GM18520 (cell line): Measurements from ENCODE around the gene PRCC.
"Not testable (repeated sequence)": the region's sequence is repeated elsewhere in the genome, so short reads cannot be mapped to it uniquely, and the experiment has no call there.

Source experiments
- ATAC-seq: cut with Tn5 transposase; IDR thresholded peaks from one replicate; pipeline ENCODE4 v1.9.1; 2021; ENCODE audit not compliant: unreplicated experiment

Gene PRCC

DNA sequence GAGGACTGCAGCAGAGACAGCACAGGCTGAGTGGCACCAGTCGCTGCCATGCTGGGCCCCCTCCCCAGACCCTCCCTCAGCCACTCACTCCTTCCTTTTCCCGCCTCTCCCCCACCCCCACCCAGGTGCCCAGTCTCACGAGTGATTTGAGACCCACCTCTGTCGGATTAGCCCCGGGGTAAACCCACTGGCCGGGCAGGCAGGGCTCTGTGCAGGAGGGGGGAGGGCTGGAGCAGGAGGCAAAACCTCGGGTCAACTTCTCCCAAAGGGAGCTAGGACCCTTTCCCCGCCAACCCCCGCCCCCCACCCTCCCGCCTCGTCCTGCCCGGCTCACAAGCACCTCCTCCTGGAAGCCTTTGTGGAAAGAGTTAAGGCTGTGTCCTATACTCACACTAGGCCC, 23.0 kb upstream of the PRCC start:
- no peak for ATAC-seq

DNA sequence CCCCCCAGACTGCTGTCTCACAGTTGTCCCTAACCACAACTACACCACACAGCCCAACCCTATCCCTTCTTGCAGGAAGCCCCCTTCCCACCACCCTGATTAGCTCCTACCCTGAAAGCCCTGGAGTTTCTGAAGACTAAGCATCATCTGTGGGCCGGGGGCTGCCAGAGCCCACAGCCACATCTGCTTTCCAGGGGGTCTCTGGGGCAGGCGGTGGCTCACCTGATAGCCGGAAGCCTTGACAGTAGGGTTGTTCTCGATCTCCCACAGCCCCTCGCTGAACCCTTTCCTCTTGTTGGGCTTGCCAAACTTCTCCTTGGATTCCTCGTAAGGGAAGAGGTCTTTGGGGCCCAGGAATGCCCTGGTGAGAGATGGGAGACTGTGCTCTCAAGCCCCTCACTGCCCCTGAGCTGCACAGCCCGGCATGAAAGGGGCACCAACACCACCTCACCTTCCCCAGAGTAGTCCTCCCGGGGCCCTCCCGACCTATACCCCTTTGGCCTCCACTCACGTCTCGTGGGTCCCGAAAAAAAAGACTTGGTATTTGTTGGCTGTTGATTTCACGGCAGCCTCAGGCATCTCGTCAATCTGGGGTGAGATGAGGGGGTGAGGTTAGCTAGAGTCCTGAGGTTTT, 22.4 kb upstream of the PRCC start:
- no peak for ATAC-seq

DNA sequence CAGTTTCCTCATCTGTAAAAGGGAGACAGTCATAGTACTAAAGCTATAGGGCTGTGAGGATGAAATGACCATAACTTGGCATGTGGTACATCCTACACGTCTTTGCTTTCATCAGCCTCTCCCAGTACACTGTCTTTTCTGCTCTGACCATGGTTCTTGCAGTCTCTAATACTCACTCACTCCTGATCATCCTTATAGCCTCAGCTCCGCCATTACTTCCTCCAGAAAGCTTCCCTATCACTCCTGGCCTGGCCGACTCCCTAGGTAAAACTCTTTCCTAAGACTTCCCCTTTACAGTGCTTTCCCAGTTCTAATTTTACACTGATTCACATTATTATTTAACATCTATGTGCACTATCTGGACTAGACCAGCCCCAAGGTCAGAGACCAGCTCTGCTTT, 21.5 kb upstream of the PRCC start:
- no peak for ATAC-seq

DNA sequence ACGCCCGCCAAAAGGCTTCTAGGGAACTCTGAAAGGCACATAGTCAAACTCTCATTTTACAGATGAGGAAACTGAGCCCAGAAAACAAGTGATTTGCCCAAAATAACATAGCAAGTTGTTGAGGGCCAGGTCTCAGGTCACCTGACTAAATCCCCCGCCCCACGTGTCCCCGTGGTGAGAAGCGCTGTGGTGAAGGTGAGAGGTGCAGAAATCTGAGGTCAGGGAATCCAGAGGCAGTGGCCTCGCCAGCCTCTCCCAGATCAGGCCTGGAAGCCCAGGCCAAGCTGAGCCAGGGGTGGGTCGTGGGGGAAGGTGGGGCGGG, 21.0 kb upstream of the PRCC start:
- ATAC-seq, result no peak

DNA sequence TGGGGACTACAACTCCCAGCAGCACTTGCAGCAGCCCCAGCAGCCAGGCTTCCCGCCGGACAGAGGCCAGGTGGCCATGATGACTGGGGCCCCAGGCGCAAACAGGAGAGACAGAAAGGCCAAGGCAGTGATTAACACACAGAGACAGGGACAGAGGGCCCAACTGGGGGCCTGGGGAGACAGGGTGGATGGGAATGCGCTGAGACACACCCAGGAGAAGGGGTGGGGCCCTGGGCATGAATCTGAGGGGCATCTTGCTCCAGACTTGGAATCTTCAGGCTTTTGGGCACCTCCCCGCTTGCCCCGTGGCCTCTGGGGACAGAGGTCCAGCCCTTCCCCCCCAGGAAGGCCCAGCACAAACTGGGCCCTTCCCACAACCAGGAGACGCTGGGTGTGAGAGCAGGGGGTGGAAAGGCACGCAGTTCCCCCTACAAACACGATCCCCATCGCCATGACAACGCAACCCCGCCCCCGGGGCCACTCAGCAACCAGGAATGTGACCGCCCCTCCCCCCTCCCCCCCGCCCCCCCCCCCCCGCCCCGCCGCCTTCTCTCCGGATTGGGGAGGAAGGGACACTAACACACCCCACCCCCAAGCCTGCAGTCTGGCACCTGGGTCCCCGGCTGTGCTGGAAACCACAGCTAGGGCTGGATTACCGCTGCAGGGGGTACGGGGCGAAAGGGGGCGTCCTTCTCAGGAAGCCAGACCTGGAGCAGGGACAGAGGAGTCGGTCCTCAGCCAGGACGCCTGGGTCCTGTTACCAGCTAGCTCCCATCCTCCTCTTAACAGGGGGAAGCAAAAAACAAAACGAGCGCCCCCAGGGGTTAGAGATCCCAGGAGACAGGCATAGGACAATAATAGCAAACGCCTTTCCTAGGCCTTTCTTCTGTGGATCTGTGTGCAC, 20.4 kb upstream of the PRCC start:
- no peak for ATAC-seq

DNA sequence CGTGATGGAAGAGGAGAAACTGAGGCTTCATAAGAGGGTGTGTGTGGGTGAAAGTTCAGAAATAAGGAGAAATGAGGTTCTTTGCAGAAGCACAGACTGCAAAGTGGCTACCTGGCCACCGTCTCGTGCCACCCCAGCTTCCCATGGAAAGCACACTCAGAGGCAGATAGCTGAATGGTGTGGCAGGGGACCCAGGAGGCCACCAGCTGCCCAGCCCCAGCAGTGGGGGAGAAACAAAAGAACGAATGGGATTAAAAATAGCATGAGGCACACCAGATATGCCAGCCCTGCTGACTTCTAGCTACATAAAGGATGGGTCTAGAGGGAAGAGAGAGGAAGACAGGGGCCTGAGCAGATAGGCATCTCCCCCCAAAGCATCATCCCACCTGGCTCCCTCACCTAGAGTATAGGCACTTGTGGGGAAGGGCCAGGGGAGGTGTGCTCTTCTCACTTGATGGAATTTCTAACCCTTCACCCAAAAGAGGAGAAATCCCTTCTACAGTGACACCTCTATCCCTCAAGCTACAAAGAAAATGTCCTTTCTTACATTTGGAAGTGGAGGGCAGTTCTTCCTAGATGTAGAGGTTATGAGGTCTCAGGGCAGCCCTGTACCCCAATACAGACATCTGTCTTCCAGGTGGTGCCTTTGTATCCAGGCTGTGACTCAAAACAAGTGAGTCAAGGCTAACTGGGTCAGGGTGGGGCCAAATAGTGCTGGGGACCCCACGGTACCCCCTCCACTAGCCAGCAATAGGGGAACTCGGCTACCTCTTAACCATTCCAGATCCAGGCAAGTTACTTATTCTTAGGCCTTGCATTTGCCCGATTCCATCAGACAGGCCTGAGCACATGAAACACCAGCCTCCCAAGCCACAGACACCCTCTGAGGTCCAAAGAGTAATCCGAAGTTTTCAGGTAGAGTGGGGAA, 19.3 kb upstream of the PRCC start:
- no peak for ATAC-seq

DNA sequence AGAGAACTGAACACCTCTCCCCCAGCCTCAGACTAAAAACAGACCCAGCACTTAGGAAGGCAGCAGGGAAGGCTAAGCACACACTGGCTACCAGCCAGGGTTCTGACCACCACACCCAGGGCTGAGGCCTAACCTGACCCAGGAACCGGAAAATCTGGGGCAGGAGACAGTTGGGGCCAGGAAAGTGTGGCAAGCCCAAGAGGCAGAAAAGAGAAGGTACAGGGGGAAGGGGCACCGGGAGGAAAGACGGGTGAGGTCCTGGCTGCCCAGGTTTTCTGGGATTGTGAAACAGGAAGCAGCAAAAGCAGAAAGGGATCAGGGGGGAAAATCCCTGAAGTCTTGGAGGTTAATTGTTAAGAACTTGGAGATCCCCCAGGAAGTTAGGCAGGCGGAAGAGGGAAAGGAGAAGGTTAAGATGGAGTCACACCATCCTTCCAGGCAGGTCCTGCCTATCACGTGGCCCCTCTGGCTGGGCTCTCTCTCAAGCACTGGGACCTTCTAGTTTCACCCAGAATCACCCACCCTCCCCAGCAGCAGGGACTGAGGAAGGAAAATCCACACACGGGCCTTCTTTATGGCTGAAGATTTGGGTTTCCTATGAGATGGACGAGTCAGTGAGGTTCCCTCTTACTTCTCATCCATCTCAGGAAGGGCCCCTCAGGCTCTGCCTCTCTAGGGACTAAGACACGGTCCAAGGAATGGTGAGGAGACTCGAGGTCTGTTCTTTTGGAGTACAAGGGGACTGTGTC, 18.5 kb upstream of the PRCC start:
- ATAC-seq, result no peak

DNA sequence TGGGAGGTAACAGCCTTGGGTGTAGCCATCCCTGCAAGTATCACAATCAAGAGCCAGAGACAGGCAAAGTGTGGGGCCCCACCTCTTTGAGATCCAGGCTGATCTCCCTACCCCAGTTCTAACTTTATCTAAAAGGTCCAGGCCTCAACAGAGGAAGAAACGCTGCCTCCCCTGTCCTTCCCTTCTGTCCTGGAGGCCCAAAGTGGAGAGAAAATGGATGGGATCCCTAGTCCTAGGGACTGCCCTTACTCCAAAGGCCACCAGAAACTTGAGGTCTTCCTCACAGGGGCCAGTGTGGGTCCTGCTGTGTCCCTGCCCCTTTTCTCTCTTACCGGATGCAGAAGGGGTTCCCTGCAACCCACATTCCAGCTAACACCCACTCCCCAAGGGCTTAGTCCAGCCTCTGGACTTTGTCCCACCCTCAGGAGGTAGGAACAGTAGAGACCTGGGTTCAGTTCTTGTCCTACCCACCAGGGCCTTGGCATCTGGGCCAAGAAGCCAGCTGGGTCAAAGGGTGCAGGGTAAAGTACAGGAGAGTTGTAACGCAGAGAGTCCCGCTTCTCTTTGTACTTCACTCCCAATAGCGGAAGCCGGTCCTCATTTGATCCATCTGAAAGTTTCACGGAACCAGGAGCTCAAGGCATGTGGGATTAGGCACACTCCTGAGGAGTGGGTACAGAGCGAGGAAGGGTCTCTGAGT, 17.8 kb upstream of the PRCC start:
- ATAC-seq, result no peak

DNA sequence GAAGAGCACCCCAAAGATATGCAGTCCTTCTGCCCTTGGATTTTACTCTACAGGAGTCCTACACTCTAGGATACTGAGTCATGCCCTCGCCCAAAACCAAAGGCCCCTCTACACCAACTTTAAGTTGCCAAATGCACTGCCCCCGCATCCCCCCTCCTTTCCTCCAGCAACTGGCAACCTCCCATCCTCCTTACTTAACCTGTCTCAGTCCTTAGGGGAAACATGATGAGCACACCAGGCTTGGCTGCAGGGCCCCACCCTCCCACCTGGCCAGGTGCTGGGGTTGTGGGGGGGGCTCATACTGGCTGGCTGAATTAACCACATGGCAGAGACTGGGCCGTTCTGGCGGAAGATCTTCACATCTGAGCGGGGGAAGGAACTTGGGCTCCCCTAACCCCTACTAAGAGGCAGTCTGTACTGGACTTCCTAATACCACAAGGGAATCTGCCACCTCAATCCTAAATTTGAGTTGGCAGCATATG, 17.1 kb upstream of the PRCC start:
- no peak for ATAC-seq

DNA sequence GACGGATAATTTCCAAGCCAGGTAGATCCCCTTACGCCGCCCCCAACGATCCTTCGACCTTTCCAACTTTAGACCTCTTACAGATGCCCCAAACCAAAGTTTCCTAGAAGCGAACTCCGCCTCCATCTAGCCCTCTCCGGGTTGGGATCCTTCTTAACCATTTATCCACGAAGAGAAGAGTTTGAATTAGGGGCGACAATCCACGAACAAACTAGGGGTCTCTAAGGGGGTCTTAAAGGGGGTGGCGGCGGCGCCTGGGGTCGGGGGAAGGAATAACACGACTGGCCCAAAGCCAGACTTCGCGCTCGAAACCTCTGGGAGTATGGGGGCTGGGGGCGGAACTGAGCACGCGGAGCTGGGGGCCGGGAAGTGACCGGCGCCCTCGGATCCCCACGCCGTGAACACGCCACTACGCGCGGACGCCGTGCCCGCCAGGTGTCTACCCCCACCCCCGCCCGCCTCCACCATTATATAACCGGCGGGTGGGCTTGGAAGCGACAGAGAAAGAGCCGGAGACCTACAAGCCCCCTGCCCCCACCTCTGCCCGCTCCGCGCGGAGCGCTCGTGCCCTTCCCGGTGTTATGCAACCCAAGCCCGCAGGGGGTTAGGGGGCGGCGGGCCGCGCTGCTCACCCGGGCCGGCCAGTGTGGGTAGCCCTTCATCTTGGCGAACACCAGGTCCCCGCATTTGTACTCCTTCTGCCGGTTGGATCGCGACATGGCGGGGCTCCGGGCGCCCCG, 16.5 kb upstream of the PRCC start:
- peak; percentile 10 for ATAC-seq

DNA sequence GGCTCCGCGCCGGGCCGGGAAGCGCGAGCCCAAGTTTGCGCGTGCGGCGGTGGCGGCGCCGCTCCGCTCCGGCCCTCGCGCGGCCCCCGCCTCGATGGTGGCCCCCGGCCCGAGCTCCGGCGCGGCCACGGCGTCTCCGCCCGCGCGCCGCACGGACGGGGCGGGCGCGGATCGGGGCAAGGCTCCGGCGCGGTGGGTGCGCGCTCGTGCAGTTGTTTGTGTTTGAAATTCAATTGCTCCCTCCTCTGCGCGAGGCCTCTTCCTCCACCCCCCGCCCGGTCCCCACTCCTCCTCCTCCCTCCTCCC, 15.9 kb upstream of the PRCC start, which contains the start of gene HDGF:
Gene HDGF, minus strand, starts transcription at position 225 of the 306 bp plus-strand sequence. CDS start 246 bp downstream, outside the sequence.
- ATAC-seq, result peak; percentile 5

DNA sequence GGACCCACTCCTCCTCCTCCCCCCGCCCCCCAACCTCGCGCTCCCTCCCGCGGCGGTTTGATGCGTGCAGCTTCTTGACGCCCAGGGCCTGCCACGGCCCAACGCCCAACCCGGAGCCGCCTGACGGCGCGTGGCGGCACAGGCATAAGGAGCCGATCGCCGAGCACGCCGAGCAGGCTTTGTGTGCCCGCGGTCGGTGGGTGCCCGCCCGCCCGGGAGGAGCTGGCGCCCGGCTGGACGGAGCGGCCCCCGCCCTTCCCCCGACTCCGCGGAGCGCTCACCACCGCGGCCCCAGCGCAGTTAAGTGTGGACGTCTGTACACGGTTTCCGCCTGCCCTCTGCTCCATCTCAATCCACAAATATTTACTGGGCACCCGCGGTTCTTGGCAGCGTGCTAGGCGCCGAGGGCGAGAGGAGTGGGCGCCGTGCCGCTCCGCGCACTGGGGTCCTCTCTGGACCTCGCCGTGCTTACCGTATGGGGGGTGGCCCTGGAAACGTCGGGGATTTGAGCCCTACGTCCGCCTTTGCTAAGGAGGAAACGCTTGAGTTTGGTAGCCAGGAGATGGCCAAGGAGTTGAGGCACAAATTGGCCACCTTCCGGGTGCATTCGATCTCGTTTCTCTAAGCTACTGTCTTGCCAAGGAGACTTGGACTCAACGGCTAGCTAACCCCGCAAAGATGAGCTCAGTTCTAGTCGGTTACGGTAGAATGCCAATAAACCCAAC, 15.4 kb upstream of the PRCC start:
- peak; percentile 82 for ATAC-seq

DNA sequence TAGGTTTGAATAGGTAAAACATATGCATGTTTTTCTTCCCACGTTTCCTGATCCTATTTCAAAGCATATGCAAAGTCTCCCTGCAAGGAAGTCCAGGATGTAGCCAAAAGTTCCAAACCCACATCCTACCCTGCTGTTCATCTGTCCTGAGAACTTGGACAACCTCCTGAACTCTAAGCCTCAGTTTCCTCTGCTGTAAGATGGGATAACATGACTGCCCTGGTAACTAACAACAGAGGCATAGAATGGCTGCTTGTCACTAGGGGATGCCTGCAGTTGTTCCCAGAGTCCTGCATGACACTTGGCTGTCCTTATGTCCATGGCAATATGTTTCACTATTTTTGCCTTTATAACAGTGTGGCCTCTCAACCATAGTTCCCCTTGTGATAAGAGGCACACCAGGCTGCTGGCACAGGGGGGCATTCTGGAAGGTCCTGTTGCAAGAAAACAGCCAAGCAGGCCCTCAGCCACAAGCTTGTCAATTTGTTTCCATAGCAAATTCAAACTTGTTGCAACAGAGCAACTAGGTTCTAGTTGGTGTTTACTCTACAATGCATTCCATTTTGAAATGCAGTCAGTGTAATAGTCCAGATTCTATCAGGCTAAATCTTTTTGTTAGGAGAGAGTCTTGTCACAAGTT, 14.4 kb upstream of the PRCC start:
- ATAC-seq, result no peak

DNA sequence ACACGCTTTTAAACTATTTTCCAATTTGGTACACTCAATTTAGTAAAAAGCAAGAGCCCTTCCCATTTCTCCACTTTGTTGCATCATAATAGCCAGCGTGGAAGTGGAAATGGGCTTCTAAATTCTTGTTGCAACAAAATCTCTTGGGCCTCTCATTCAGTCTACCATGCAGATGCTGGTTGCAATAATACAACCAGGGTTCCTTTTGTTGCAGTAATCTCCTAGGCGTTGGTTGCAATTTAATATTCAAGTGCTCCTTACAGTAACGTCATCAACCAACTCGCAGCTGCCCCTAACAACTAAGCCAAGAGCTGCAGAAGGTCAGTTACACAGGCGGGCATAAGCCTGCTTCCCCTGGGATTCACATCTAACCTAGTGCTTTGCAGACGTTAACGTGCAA, 13.1 kb upstream of the PRCC start:
- no peak for ATAC-seq

DNA sequence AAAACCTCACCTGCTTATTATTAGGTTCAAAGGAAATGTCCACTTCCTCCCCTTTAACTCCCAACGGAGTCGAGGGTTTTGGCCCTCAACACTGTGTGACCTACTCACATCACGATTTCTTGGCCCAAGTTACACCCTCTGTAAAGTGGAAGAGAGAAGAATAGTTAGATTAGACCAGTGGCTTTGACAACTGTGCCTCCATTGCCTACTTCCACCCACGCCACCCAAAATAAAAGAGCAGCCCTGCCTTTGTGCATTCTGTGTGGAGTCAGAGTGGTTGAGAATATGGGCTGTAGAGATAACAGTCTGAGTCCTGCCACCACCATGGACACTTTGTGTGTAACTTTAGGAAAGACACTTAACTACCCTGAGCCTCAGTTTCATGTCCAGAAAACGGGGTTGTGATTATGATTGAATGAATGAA, 11.8 kb upstream of the PRCC start:
- ATAC-seq, result no peak

DNA sequence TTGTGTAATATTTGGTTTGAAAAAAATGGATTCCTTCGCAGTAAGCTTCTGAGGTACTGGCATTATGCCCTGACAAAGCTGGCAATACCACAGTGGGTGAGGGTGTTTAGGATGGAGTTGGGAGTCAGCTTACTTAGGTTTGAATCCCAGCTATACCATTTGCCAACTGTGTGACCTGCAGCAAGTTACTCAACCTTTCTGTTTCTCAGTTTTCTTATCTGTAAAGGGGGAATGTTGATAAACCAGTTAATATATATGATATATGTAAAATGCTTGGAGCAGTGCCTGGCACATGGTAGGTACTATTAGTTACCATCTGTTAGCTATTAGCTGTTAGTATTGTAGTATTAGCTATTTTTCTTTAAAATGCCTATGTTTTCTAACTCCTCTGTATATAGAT, 11.0 kb upstream of the PRCC start:
- ATAC-seq, result no peak

DNA sequence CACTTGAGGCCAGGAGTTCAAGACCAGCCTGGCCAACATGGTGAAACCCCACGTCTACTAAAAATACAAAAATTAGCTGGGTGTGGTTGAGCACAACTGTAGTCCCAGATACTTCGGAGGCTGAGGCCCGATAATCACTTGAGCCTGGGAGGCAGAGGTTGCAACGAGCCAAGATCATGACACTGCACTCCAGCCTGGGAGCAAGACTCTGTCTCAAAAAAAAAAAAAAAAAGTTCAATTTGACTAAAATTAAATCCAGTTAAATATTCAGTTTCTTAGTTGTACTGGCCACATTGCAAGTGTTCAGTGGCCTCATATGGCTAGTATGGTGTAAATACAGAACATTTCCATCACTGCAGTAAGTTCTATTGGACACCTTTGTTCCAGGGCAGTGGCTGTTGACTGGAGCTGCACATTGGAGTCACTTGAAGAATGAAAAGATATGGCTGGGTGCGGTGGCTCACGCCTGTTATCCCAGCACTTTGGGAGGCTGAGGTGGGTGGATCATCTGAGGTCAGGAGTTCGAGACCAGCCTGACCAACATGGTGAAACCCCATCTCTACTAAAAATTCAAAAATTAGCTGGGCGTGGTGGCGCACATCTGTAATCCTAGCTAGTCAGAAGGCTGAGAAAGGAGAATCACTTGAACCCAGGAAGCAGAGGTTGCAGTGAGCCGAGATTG, 9.6 kb upstream of the PRCC start:
- not testable (repeated sequence) for ATAC-seq
